GM19239 (cell line): ENCODE data around the gene BCL7A.
"Not testable (repeated sequence)": the region's sequence is repeated elsewhere in the genome, so short reads cannot be mapped to it uniquely, and the experiment has no call there.

Source experiments
- DNase-seq: peaks from one replicate; pipeline ENCODE4 v3.0.0; 2011; ENCODE audit warnings: low spot score; ENCODE audit not compliant: insufficient read length
- FAIRE-seq: peaks from 2 replicates; lab custom pipeline; 2011; peaks lifted over from hg19 to GRCh38; lab: Jason Lieb, UNC

BCL7A gene

DNA sequence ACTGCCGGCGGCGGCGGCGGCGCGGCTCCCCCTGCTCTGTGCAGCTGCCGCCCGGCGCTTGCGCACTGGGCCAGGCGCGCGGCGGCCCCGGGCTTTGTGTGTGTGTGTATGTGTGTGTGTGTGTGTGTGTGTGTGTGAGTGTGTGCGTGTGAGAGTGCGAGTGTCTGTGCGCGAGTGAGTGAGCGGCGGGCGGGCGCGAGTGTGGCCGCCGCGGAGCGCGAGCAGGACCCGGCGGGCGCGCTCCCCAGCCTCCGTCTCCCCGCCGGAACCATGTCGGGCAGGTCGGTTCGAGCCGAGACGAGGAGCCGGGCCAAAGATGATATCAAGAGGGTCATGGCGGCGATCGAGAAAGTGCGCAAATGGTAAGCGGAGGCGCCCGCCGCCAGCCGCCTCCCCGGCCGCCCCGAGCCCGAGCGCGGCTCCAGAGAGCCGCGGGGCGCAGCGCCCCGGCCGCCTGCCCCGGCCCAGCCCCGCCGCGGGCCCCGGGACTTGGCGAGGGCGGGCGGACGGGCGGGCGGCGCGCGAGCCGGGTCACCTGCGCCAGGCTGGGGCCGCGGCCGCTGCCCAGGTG lies at the start of gene BCL7A:
BCL7A (plus strand) TSS at position 63 of the 571 bp plus-strand sequence; CDS start at position 271, 208 bp downstream.
- DNase-seq (no peak), FAIRE-seq (no peak)

DNA sequence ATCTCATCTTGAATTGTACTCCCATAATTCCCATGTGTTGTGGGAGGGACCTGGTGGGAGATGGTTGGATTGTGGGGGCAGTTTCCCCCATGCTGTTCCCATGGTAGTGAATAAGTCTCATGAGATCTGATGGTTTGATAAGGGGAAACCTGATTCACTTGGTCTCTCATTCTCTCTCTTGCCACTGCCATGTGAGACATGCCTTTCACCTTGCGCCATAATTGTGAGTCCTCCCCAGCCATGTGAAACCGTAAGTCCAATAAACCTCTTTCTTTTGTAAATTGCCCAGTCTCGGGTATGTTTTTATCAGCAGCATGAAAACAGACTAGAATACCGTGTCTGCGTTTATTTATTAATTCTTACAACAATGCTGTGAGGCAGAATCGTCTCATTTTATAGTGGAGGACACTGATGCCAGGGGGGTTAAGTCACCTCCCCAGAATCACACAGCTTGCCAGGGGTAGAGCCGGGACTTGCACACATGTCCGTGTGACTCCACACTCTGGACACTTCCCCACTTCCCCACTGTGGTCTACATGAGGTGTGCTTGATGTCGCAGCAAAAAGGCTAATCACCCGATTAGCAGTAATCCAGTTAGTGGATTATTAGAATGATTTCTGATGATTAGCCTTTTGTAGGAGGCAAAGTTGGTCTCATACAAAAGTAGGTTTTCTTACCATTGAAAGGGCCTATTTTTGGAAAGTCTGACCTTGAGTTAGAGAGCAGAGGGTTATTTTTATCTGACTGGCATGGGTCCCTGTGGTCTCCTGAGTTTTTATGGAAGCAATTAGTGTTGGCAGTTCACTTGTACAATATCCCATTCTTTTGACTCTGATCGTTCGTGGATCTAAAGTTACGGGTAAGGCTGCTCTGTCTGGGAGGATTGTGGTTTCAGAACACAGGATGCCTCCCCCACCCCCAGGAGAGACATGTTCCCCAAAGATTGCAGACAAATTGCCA lies 47.4 kb upstream of the BCL7A start:
- DNase-seq (no peak), FAIRE-seq (no peak)

GRCh38 chr12:121975021-121975420 lies 46.7 kb upstream of the BCL7A start:
- FAIRE-seq (no peak), DNase-seq (no peak)

GRCh38 chr12:121976950-121977349 lies 44.7 kb upstream of the BCL7A start:
- no peak for FAIRE-seq
- DNase-seq, result no peak

- peak; percentile 82 for FAIRE-seq
- DNase-seq, result no peak
Observed at GRCh38 chr12:121980191-121980891, 41.3 kb upstream of the BCL7A start.

- DNase-seq (no peak), FAIRE-seq (no peak)
Observed at GRCh38 chr12:121980892-121981272, 40.8 kb upstream of the BCL7A start.

- DNase-seq, result no peak
Observed at GRCh38 chr12:121981456-121981855, 40.2 kb upstream of the BCL7A start.

DNA sequence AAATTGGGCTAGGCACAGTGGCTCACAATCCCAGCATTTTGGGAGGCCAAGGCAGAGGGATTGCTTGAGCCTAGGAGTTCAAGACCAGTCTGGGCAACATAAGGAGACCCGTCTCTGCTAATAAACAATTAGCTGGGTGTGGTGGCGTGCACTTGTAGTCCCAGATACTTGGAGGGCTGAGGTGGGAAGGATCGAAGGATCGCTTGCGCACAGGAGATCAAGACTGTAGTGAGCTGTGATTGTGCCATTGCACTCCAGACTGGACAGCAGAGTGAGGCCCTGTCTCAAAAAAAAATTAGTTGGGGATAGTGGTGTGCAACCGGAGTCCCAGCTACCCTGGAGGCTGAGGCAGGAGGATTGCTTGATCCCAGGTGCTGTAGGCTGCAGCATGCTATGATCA lies 38.7 kb upstream of the BCL7A start:
- FAIRE-seq (no peak), DNase-seq (no peak)

More at GRCh38 chr12:121981456-121981855, 40.2 kb upstream of the BCL7A start:
- no peak for FAIRE-seq

DNA sequence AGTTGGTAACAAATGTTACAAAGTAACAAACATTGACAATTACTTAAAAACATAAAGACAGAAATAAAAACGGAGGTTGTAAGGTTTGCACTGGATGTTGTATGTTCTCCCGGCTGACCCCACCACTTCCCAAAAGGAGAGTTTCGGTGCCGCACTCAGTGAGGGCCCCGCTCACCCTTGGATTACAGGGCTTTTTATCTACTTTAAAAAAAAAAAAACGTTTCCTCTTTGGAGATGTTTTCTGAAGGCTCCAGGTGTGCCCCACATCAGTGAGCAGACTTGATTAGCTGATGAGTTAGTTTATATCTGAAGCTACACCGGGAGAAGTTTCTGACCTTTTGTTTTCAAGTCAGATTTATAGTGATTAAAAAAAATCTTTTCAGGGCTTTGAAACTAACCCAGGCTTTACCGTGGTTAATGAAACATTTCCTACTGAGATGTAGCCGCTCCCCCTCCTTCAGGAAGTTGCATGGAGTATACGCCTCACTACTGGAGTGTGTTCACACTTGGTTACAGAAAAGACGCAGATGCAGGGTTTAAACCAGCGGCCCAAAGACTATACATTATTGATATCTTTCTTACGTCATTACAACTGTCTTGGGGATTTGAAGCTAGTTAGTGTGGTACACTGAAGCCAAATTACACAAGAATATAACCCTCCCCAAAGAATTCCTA lies 38.0 kb upstream of the BCL7A start:
- no peak for FAIRE-seq
- no peak for DNase-seq

DNA sequence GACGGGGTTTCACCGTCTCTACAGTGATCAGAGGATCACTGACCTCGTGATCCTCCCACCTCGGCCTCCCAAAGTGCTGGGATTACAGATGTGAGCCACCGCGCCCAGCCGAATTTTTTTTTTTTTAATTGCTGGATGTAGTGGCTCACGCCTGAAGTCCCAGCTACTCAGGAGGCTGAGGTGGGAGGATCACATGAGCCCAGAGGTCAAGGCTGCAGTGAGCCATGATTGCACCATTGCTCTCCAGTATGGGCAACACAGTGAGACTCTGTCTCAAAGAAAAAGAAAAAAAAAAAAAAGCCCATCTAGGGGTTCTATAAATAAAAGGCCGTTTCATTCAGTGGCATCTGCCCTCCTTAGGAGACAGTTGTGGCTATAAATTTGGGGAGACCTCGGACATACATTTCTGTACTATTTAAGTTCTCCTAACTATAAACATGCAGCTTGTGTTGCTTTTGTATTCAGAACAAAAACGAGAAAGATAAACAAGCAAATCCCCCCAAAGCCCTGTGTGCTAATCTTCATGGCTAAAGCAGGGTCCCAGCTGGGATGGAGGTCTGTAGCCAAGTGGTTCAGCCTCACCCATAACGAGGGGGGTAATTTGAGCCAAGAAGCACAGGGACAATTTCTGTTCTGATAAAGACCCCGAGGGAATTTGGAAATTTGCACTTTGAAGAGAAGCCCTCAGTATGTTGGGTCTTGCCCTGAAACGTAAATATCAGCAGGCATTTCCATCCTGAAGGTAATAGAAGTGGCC lies 35.0 kb upstream of the BCL7A start:
- no peak for FAIRE-seq

DNA sequence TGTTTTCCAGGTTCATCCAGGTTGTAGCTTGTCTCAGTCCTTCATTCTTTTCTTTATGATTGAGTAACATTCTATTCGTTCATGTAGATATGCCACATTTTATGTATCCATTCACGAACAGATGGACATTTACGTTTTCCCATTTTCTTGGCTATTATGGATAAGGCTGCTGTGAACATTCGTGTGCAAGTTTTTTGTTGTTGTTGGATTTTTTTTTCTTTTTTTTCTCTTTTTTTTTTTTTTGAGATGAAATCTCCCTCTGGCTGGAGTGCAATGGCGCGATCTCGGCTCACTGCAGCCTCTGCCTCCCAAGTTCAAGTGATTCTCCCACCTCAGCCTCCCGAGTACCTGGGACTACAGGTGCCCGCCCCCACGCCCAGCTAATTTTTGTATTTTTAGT lies 33.2 kb upstream of the BCL7A start:
- not testable (repeated sequence) for DNase-seq, FAIRE-seq

More for the DNA sequence above, 35.0 kb upstream of the BCL7A start:
- DNase-seq, result no peak

DNA sequence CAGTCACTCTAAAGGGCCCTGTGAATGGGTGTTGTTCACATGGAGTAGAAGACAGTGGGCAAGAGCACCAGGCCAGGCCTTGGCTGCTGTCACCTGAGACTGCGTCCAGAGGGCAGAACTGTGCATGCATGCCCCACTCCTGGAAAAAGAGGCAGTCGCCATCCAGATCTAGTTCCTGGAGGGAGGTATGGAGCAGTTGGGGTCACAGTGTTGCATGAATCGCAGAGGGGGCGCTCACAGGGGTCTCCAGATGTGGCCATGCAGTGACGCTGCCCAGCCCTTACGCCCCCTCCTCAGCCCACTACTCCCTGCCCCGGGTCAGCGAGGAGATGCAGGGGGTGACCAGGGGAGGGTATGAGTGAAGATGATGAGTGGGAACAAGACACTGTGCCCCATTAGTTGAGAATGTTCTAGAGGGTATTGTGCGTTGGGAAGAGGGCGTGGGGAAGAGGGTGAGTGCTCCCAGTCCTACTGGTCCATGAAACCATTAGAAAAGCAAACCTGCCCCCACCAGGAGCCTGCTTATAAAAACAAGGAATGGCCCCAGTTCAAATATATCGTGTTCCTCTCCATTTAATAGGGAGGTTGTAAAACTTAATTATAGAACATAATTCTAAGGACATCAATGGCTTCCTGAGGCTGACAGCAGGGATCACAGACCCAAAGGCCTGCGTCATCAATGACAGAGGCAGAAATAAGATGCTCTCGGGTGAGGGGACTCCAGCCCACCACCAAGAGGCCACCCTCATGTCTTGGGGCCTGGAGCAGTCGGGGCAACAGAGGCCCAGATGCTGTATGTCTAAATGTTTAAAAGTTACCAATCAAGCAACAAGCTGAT lies 32.2 kb upstream of the BCL7A start:
- no peak for DNase-seq
- no peak for FAIRE-seq

DNA sequence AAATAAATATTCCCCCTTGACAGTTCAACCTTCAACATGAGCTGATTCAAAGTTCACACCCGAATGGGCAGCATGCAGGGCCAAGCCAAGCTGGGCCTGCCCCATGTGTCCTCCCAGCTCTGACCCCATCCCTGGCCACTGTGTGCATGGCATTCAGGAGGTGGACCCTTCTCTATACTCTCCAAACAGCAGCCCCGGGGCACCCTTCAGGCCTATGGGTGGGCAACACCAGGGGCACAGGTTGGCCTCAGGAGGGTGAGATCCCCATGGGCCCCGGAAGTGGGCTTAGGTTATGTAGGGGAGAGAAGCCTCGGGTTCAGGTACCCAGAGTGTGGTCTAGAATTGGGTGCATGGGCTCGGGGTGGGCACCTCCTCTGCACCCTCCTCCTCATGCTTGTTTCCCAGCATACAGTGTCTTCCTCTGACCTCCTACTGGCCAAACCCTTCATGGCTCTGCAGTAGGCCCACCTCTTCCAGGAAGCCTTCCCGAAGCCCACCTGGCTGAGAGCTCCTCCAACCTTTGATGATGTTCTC lies 31.5 kb upstream of the BCL7A start:
- no peak for FAIRE-seq
- no peak for DNase-seq

DNA sequence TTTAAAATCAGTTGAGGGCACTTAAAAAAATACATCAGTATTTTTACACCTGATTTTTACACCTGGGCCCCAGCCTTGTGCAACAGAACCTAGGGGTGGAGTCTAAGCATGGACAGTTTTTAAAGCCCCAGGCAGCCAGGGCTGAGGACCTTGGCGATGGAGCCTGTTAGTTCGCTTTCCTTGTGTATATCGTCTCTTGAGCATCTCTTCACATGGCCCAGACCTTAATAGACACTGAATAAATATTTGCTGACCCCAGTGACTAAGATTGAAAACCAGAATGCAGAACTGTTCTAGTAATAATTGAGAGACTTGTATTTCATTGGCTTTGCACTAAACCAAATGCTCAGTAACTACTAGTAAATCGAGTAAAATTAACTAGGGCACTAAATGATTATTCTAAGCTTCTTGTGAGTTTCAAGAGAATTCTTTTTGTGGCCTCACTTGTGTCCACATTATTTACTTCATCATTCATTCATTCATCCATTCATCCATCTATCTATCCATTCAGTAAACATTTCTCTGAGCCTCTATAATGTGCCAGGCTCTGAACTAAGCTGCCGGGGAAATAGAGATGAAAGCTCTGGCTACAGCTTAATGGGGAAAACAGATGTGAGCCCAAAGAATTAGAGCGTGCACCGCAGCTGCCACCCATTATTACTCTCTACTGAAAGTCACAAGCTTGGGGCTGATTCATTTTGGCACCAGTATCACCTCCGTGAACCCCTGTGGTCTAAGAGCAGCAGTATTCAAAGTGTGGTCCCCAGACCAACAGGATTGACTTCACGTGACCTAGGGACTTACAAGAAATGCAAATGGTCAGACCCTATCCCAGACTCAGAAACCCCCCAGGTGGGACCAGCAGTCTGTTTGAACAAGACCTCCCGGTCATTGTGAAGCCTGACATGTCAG lies 30.7 kb upstream of the BCL7A start:
- FAIRE-seq (peak; percentile 86), DNase-seq (peak; percentile 61)

DNA sequence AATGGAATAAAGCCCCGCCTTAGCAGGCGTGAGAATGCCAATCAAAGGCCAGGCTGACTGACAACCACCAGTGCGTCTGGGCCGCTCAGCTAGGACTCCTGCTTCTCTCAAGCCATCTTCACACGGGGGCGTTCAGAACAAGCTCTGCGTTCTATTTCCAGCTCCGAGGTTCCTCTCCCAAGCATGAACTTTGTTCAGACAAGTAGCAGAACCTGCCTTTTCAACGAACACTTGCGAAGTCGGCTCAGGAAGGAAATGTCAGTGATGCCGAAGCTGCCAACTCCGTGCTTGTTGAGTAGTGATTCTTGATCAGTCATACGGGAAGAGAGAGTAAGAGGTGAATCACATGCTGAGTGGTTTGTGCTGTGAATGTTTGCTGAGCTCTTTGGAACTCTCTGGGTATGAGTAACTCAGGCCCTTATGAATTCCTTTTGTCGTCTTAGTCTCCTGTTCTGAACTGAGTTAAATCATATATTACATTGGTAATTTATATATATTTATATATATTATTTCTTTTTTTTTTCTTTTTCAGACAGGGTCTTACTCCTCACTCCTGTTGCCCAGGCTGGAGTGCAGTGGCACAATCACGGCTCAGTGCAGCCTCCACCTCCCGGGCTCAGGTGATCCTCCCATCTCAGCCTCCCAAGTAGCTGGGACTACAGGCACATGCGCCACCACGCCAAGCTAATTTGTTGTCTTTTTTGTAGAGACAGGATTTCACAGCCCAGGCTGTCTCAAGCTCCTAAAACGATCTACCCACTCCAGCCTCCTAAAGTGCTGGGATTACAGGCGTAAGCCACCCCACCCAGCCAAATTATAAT lies 29.4 kb upstream of the BCL7A start:
- FAIRE-seq, result peak; percentile 94
- peak; percentile 71 for DNase-seq

DNA sequence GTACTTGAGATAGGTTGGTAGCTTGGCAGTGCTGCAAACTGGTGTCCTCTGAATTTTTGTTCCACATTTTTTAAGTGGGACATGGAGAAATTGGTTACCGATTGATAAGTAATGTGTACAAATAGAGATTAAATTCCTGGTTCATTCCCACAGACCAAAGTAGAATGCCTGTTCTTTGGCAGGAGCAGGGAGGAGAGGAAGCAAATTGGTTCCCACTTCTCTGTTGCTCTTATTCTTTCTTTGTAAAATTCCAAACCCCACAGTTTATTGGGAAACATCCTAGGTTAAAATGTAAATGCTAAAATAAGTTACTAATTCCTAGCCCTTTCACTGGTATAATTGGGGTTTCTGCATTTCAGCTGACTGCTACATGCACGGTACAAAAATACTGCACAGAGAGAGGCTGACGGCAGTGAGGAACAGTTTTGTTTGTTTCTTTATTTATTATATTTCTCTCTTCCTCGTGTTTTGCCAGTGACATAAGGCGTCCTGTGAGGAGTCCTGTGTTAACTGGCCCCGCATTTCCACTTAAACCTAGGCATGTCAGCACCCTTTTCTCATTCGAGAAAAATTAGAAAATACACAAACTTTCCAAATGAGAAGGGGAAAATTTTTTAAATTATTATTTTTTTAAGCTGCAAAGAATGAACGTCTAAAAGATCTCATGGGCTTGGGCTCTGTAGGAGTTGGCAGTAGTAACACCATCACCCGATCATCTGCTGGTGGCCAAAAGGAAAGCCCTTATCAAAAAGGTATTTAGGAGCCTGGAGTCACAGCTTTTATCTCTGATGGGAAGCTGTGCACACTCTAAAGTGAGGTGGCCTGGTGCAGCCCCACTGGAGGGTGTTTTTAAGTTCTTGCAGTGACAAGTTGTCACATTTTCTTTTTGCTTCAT lies 25.4 kb upstream of the BCL7A start:
- no peak for DNase-seq
- no peak for FAIRE-seq
